Sigmoid colon (tissue), 4 donors: ENCODE measurements around the gene LRP1.

Experiments
- EP300 ChIP-seq, 4 donors: sonication (generic); formaldehyde crosslinking; IDR thresholded peaks; one replicate each; pipeline ENCODE4 v1.6.1; 2017; ENCODE audit warnings: antibody characterized with exemption in 4 of 4
- POLR2AphosphoS5 ChIP-seq, 4 donors: sonication (generic); formaldehyde crosslinking; IDR thresholded peaks; one replicate each; pipeline ENCODE4 v1.6.1; 2017; ENCODE audit warnings: antibody characterized with exemption in 4 of 4
- TF ChIP-seq, protein P1 (sequence below), 4 experiments: fragments of 450-650 bp in 3 of 4; fragments of 200-600 bp in 1 of 4; IDR thresholded peaks; one replicate each; pipeline ENCODE4 v1.5.1; 2016 to 2019; ENCODE audit warnings: antibody characterized with exemption in 4 of 4, mild to moderate bottlenecking in 3 of 4, moderate library complexity in 2 of 4

DNA sequence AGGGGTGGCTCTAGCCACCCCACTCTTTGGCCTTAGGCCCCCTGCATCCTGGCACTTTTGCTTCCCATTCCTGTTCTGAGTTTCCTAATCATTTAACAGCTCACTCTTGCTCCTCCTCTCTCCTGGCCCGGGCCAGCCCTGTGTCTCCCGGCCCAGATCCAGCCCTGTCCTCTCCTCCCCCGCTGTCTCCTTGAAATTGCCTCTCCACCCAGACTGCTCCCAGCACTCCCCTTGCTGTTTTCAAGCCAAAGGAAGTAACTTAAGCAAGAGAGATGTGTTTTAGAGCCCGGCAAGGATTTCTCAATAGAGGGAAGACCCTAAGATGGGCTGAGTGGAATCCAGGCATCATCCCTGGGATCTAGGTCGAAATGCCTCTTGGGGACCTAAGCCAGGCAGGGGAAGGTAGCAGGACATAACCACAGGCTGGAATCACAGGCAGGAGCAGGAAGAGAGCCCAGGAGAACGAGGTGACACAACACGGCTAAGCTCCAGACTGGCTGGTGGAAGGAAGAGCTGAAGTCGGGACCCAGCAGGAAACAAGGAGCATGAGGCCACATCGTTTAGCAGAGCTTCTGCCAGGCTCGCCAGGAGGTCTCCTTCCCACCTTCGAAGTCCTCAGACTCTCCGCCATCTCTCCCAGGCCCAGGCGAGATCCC lies 21.1 kb downstream of the LRP1 start:
- TF ChIP-seq, protein P1, sequence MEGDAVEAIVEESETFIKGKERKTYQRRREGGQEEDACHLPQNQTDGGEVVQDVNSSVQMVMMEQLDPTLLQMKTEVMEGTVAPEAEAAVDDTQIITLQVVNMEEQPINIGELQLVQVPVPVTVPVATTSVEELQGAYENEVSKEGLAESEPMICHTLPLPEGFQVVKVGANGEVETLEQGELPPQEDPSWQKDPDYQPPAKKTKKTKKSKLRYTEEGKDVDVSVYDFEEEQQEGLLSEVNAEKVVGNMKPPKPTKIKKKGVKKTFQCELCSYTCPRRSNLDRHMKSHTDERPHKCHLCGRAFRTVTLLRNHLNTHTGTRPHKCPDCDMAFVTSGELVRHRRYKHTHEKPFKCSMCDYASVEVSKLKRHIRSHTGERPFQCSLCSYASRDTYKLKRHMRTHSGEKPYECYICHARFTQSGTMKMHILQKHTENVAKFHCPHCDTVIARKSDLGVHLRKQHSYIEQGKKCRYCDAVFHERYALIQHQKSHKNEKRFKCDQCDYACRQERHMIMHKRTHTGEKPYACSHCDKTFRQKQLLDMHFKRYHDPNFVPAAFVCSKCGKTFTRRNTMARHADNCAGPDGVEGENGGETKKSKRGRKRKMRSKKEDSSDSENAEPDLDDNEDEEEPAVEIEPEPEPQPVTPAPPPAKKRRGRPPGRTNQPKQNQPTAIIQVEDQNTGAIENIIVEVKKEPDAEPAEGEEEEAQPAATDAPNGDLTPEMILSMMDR (IDR thresholded peaks at IDR 0.05): no peak
- TF ChIP-seq EP300 (IDR thresholded peaks at IDR 0.05): no peak
- peak in 1 of 4 donors; percentile 36 for TF ChIP-seq POLR2AphosphoS5 (IDR thresholded peaks at IDR 0.05)
